ENCODE results near the gene SCMH1.

DNA sequence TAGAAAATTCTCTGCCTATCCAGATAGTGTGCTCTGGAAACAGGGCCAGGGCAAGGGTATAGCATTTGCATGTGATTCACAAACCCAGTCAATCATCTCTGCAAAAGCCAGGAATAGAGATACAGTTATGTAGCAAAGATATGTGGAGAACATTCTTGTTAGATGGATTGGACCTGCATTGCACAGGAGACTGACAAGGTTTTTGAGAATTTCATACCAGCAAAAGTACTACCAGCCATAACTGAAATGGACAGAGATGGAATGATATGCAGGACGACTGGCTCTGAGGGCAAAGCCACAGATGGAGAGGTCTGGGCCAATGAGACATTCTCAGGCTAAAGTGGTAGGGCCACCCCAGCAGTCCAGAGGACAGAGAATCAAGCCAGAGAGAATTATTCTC, 24.7 kb downstream of the SCMH1 start:
- TF ChIP-seq POLR2A (IDR thresholded peaks at IDR 0.05; ENCODE audit: low read length), result no peak
- TF ChIP-seq GATA1 (IDR thresholded peaks at IDR 0.05; ENCODE audit: low read depth, low read length), result no peak
